IPS DF 4.7 (cell line): ENCODE measurements around the gene TP53I3.
A peak's percentile ranks its signal among the peaks of the same experiment; 100 is the strongest.
"Not testable (repeated sequence)": the region's sequence is repeated elsewhere in the genome, so short reads cannot be mapped to it uniquely, and the experiment has no call there.

Experiments used
- DNase-seq: peaks from one replicate; pipeline ENCODE4 v3.0.0-alpha.2; 2013; ENCODE audit warnings: low spot score; ENCODE audit errors: extremely low read depth

Gene TP53I3

GRCh38 chr2:24054366-24055010 lies 30.1 kb downstream of the TP53I3 start:
- DNase-seq: no peak

- no peak for DNase-seq
These were observed 31.7 kb downstream of the TP53I3 start for GRCh38 chr2:24052951-24053350.

GRCh38 chr2:24051833-24052232 lies 32.8 kb downstream of the TP53I3 start:
- DNase-seq: no peak

GRCh38 chr2:24050041-24050979 lies 34.3 kb downstream of the TP53I3 start:
- no peak for DNase-seq

GRCh38 chr2:24049485-24050021 lies 35.1 kb downstream of the TP53I3 start, which contains the start of gene FKBP1B:
FKBP1B (plus strand) TSS chr2:24049741; CDS start chr2:24049850, 109 bp downstream.
- DNase-seq: no peak

GRCh38 chr2:24048769-24049484 lies 35.7 kb downstream of the TP53I3 start:
- DNase-seq: no peak

- no peak for DNase-seq
These were observed 37.0 kb downstream of the TP53I3 start for GRCh38 chr2:24047703-24048033.

- DNase-seq: peak; percentile 91
These were observed 37.5 kb downstream of the TP53I3 start, which contains the start of gene WDCP for GRCh38 chr2:24046930-24047702. WDCP (minus strand) TSS chr2:24047391; CDS start chr2:24039494, 7,897 bp downstream.

GRCh38 chr2:24046599-24046929 lies 38.1 kb downstream of the TP53I3 start:
- DNase-seq: no peak

GRCh38 chr2:24045511-24046508 lies 38.8 kb downstream of the TP53I3 start:
- DNase-seq: no peak

GRCh38 chr2:24043133-24043532 lies 41.5 kb downstream of the TP53I3 start:
- DNase-seq: not testable (repeated sequence)

GRCh38 chr2:24040511-24040910 lies 44.1 kb downstream of the TP53I3 start:
- DNase-seq: no peak

- DNase-seq: no peak
These were observed 45.7 kb downstream of the TP53I3 start for GRCh38 chr2:24038786-24039499.
